IMR-90 (cell line): ENCODE measurements around the gene TIGIT. TPM values are rescaled to one million over a fixed set of nuclear protein-coding genes. Genes with fewer than 3 reads are reported as not detected.

Experiments used
- ATAC-seq: fragments of 200-7000 bp; cut with Tn5 transposase; 2 replicates; pipeline ENCODE4 v1.9.1; 2020; ENCODE audit warnings: low read depth, mild to moderate bottlenecking, moderate library complexity
- BruUV-seq: library from RNA; stranded (reverse); fragments of 400-500 nt; replicated peaks from 2 replicates; lab custom pipeline; 2021; lab: Mats Ljungman, UMichigan
- CTCF ChIA-PET: fragments of 300-600 bp; formaldehyde crosslinking; extraction: SDS; loops from one replicate; lab custom pipeline; 2021; ENCODE audit warnings: antibody characterized with exemption; lab: Yijun Ruan, JAX
- POLR2A ChIA-PET: fragments of 300-600 bp; sonication (Branson Sonifier 250); formaldehyde crosslinking; loops from one replicate; lab custom pipeline; 2022; ENCODE audit warnings: antibody characterized with exemption; ENCODE audit not compliant: unreplicated experiment; lab: Charles Lee
- DNase-seq: peaks from one replicate; pipeline ENCODE4 v3.0.0; 2013
- H2AFZ ChIP-seq: replicated peaks from 2 replicates; pipeline ENCODE3; 2013; ENCODE audit warnings: low read length, mild to moderate bottlenecking; ENCODE audit not compliant: poor library complexity
- H2AK5ac ChIP-seq: 2 replicates; pipeline ENCODE4 v1.6.1; 2013; ENCODE audit warnings: low read depth, low read length, inconsistent platforms
- H2AK9ac ChIP-seq: replicated peaks from 2 replicates; pipeline ENCODE3; 2013; ENCODE audit warnings: mild to moderate bottlenecking, low read depth, low read length, moderate library complexity; ENCODE audit not compliant: poor library complexity
- H2BK120ac ChIP-seq: 2 replicates; pipeline ENCODE4 v1.6.1; 2013; ENCODE audit warnings: low read depth, low read length, inconsistent platforms
- H2BK15ac ChIP-seq: 3 replicates; pipeline ENCODE4 v1.6.1; 2013; ENCODE audit warnings: low read depth, low read length, inconsistent platforms
- H2BK20ac ChIP-seq: 2 replicates; pipeline ENCODE4 v1.6.1; 2013; ENCODE audit warnings: low read depth, mild to moderate bottlenecking, inconsistent platforms, low read length, moderate library complexity
- H2BK5ac ChIP-seq: 2 replicates; pipeline ENCODE4 v1.6.1; 2013; ENCODE audit warnings: mild to moderate bottlenecking, low read depth, low read length, inconsistent platforms; ENCODE audit not compliant: poor library complexity, severe bottlenecking
- H3K14ac ChIP-seq: replicated peaks from 2 replicates; pipeline ENCODE4 v1.6.1; 2013; ENCODE audit warnings: low read depth, low read length, inconsistent platforms
- H3K18ac ChIP-seq: 2 replicates; pipeline ENCODE4 v1.6.1; 2013; ENCODE audit warnings: low read depth, low read length, control low read depth
- H3K23ac ChIP-seq: 2 replicates; pipeline ENCODE4 v1.6.1; 2013; ENCODE audit warnings: low read depth, low read length, inconsistent platforms
- H3K27ac ChIP-seq: 2 replicates; pipeline ENCODE4 v1.5.1; 2013; ENCODE audit warnings: mild to moderate bottlenecking, control low read depth, low read length; ENCODE audit not compliant: insufficient read depth
- H3K27me3 ChIP-seq: 2 replicates; pipeline ENCODE4 v1.6.1; 2013; ENCODE audit warnings: low read length; ENCODE audit not compliant: control insufficient read depth, insufficient read depth
- H3K36me3 ChIP-seq: 2 replicates; pipeline ENCODE4 v1.6.1; 2013; ENCODE audit warnings: low read length, mixed read lengths; ENCODE audit not compliant: control insufficient read depth, insufficient read depth
- H3K4ac ChIP-seq: 2 replicates; pipeline ENCODE4 v1.6.1; 2013; ENCODE audit warnings: low read depth, low read length, inconsistent platforms
- H3K4me1 ChIP-seq: 2 replicates; pipeline ENCODE4 v1.6.1; 2013; ENCODE audit warnings: low read length, mixed read lengths; ENCODE audit not compliant: control insufficient read depth, insufficient read depth
- H3K4me2 ChIP-seq: 2 replicates; pipeline ENCODE4 v1.6.1; 2013; ENCODE audit warnings: low read depth, mild to moderate bottlenecking, control low read depth, low read length, moderate library complexity
- H3K4me3 ChIP-seq: 2 replicates; pipeline ENCODE4 v1.5.1; 2013; ENCODE audit warnings: low read depth, mild to moderate bottlenecking, control low read depth, low read length, moderate library complexity; ENCODE audit not compliant: insufficient read depth
- H3K56ac ChIP-seq: 2 replicates; pipeline ENCODE4 v1.6.1; 2013; ENCODE audit warnings: low read length, inconsistent platforms; ENCODE audit not compliant: insufficient read depth; ENCODE audit errors: extremely low read depth
- H3K79me1 ChIP-seq, 2 experiments: 2 replicates each; pipeline ENCODE4 v1.6.1; 2013; ENCODE audit warnings: low read length in 2 of 2, inconsistent platforms in 1 of 2, low read depth in 1 of 2
- H3K9ac ChIP-seq: 2 replicates; pipeline ENCODE4 v1.6.1; 2013; ENCODE audit warnings: low read depth, low read length, control low read depth
- H3K9me1 ChIP-seq: 2 replicates; pipeline ENCODE4 v1.6.1; 2013; ENCODE audit warnings: low read length, inconsistent platforms; ENCODE audit not compliant: insufficient read depth
- H3K9me3 ChIP-seq: 2 replicates; pipeline ENCODE4 v1.6.1; 2013; ENCODE audit warnings: low read length; ENCODE audit not compliant: control insufficient read depth, insufficient read depth
- H4K20me1 ChIP-seq: 2 replicates; pipeline ENCODE4 v1.6.1; 2013; ENCODE audit warnings: low read length, inconsistent platforms; ENCODE audit not compliant: insufficient read depth
- H4K5ac ChIP-seq: 2 replicates; pipeline ENCODE4 v1.6.1; 2013; ENCODE audit warnings: mild to moderate bottlenecking, low read depth, low read length, control low read depth
- H4K8ac ChIP-seq, 2 experiments: 2 replicates each; pipeline ENCODE4 v1.6.1; 2013; ENCODE audit warnings: low read depth in 2 of 2, low read length in 2 of 2, control low read depth in 1 of 2, inconsistent platforms in 1 of 2
- H4K91ac ChIP-seq: 2 replicates; pipeline ENCODE4 v1.6.1; 2013; ENCODE audit warnings: low read depth, low read length, inconsistent platforms; ENCODE audit not compliant: insufficient read depth
- BHLHE40 ChIP-seq: fragments of 150-350 bp; IDR thresholded peaks from 2 replicates; pipeline ENCODE4 v1.6.1; 2016; ENCODE audit warnings: mild to moderate bottlenecking, low read depth, low read length
- CEBPB ChIP-seq: IDR thresholded peaks from 2 replicates; pipeline ENCODE4 v1.6.1; 2012; ENCODE audit warnings: low read depth, low read length, improper control_type of control experiment
- CHD1 ChIP-seq: IDR thresholded peaks from 2 replicates; pipeline ENCODE4 v1.6.1; 2012; ENCODE audit warnings: low read depth, low read length, improper control_type of control experiment
- FOS ChIP-seq: fragments of 150-350 bp; IDR thresholded peaks from 2 replicates; pipeline ENCODE4 v1.6.1; 2016; ENCODE audit warnings: low read depth, low read length
- MAFK ChIP-seq: IDR thresholded peaks from 2 replicates; pipeline ENCODE4 v1.6.1; 2012; ENCODE audit warnings: low read depth, low read length, improper control_type of control experiment
- MAZ ChIP-seq: IDR thresholded peaks from 2 replicates; pipeline ENCODE4 v1.6.1; 2012; ENCODE audit warnings: low read depth, mild to moderate bottlenecking, low read length, improper control_type of control experiment, moderate library complexity, borderline replicate concordance
- MXI1 ChIP-seq: IDR thresholded peaks from 2 replicates; pipeline ENCODE4 v1.6.1; 2012; ENCODE audit warnings: low read depth, mild to moderate bottlenecking, low read length, moderate library complexity, borderline replicate concordance
- NFE2L2 ChIP-seq: fragments of 150-350 bp; IDR thresholded peaks from 2 replicates; pipeline ENCODE4 v1.6.1; 2016; ENCODE audit warnings: low read depth, mild to moderate bottlenecking, low read length
- POLR2A ChIP-seq: IDR thresholded peaks from 2 replicates; pipeline ENCODE4 v1.6.1; 2012; ENCODE audit warnings: mild to moderate bottlenecking, low read depth, low read length
- RAD21 ChIP-seq: IDR thresholded peaks from 2 replicates; pipeline ENCODE4 v1.6.1; 2012; ENCODE audit warnings: low read length, improper control_type of control experiment
- RCOR1 ChIP-seq: IDR thresholded peaks from 2 replicates; pipeline ENCODE4 v1.6.1; 2012; ENCODE audit warnings: mild to moderate bottlenecking, low read length, improper control_type of control experiment; ENCODE audit not compliant: insufficient replicate concordance
- RFX5 ChIP-seq: IDR thresholded peaks from 2 replicates; pipeline ENCODE4 v1.8.0; 2012; ENCODE audit warnings: low read depth, mild to moderate bottlenecking, low read length, moderate library complexity
- SMC3 ChIP-seq: fragments of 150-350 bp; IDR thresholded peaks from 2 replicates; pipeline ENCODE4 v1.6.1; 2016; ENCODE audit warnings: low read depth, mild to moderate bottlenecking, antibody characterized with exemption, low read length, moderate library complexity
- WGBS, 2 experiments: methylation state at CpG; one replicate each; pipeline versions ENCODE4 v1.1.5 to v1.1.7; 2013; ENCODE audit warnings: missing lambda C conversion rate in 2 of 2; ENCODE audit not compliant: insufficient read length in 1 of 2; ENCODE audit errors: extremely low coverage in 2 of 2; 5-methylcytosine and 5-hydroxymethylcytosine counted together
- dilution Hi-C: fragments of 300-500 bp; cut with HindIII; formaldehyde crosslinking; loops from one replicate; pipeline ENCODE4 v1.14.3; 2018; ENCODE audit warnings: low sequenced_read_pairs; ENCODE audit not compliant: unreplicated experiment
- in situ Hi-C: fragments of 300-500 bp; cut with MboI; formaldehyde crosslinking; loops from 3 replicates; pipeline ENCODE4 v1.14.3; 2019; ENCODE audit warnings: low sequenced_read_pairs, inconsistent platforms, mixed read lengths
- intact Hi-C: fragments of 100-400 bp; cut with micrococcal nuclease; formaldehyde crosslinking; loops from 2 replicates; pipeline ENCODE4 v1.10.0; 2022
- polyA plus RNA-seq, 3 experiments: library from polyadenylated mRNA; depleted of rRNA; stranded (reverse); fragments of >200 nt; gene quantifications; 2 replicates each; pipeline ENCODE4 v1.2.3, GENCODE V29; 2012; ENCODE audit warnings: low replicate concordance in 1 of 3
- total RNA-seq: library from RNA; depleted of rRNA; stranded (reverse); fragments of >200 nt; gene quantifications from 2 replicates; pipeline ENCODE4 v1.2.3, GENCODE V29; 2012
- TF ChIP-seq, protein P1 (sequence below): conservative IDR thresholded peaks from 2 replicates; pipeline ENCODE4 v1.5.1; 2012; ENCODE audit warnings: mild to moderate bottlenecking, low read depth, low read length, improper control_type of control experiment
- TF ChIP-seq, protein P2 (sequence below): fragments of 150-350 bp; IDR thresholded peaks from 2 replicates; pipeline ENCODE4 v1.6.1; 2017; ENCODE audit warnings: mild to moderate bottlenecking, antibody characterized with exemption, low read length, low read depth
- TF ChIP-seq, protein P3 (sequence below): fragments of 150-350 bp; IDR thresholded peaks from 2 replicates; pipeline ENCODE4 v1.6.1; 2016; ENCODE audit warnings: low read depth, mild to moderate bottlenecking, low read length, moderate library complexity, borderline replicate concordance

TIGIT gene
- total and polyA plus RNA-seq, 2 of the 4 experiments (the other 2 are of a cell fraction): not detected

DNA sequence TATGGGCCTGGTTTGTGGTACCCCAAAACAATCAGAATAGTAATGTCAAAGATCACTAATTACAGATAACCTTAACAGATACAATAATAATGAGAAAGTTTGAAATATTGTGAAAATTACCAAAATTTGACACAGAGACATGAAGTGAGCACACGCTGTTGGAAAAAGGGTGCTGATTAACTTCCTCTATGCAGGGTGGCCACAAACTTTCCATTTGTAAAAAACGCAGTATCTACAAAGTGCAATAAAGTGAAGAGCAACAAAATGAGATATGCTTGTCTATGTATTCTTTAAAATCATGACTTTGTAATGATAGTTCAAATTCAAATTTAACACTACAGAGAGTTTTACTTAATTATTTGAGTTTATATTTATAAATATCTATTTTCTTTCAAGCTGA lies 7.6 kb upstream of the TIGIT start:
- dilution Hi-C loops (no loop called here), intact Hi-C loops (no loop called here), in situ Hi-C loops (no loop called here)
- Histone ChIP-seq H3K4me2 (no peak overlapping the region), H2BK15ac (no peak overlapping the region), H2AFZ (no peak overlapping the region), H3K9me1 (peaks cover 2% of the 10 kb centered on the region; the same call in 1 of the 2 replicates), H3K4ac (no peak overlapping the region), H2BK5ac (no peak overlapping the region), H3K27ac (no peak overlapping the region), H3K4me3 (no peak overlapping the region), H4K91ac (no peak overlapping the region), H3K27me3 (no peaks in the 10 kb centered on the region; the same call in 1 of the 2 replicates), H2BK20ac (no peak overlapping the region), H3K9ac (no peak overlapping the region), H4K5ac (no peak overlapping the region), H3K56ac (no peak overlapping the region), H4K8ac (no peak overlapping the region), H3K14ac (no peak overlapping the region), H3K23ac (no peak overlapping the region), H2BK120ac (no peak overlapping the region), H3K79me1 (no peaks in the 10 kb centered on the region), H2AK5ac (no peak overlapping the region), H3K4me1 (no peaks in the 10 kb centered on the region), H3K36me3 (no peaks in the 10 kb centered on the region), H4K20me1 (no peaks in the 10 kb centered on the region), H2AK9ac (no peak overlapping the region), H3K9me3 (no peaks in the 10 kb centered on the region), H3K18ac (no peak overlapping the region)
- BruUV-seq: no TSS peak
- ATAC-seq: no peak
- WGBS, 2 experiments: no CpG with 5 or more reads among the region's 2 CpGs
- TF ChIP-seq CEBPB: no peak
- no peak for TF ChIP-seq RFX5
- TF ChIP-seq NFE2L2: no peak
- TF ChIP-seq, protein P1, sequence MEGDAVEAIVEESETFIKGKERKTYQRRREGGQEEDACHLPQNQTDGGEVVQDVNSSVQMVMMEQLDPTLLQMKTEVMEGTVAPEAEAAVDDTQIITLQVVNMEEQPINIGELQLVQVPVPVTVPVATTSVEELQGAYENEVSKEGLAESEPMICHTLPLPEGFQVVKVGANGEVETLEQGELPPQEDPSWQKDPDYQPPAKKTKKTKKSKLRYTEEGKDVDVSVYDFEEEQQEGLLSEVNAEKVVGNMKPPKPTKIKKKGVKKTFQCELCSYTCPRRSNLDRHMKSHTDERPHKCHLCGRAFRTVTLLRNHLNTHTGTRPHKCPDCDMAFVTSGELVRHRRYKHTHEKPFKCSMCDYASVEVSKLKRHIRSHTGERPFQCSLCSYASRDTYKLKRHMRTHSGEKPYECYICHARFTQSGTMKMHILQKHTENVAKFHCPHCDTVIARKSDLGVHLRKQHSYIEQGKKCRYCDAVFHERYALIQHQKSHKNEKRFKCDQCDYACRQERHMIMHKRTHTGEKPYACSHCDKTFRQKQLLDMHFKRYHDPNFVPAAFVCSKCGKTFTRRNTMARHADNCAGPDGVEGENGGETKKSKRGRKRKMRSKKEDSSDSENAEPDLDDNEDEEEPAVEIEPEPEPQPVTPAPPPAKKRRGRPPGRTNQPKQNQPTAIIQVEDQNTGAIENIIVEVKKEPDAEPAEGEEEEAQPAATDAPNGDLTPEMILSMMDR: no peak
- TF ChIP-seq, protein P2, sequence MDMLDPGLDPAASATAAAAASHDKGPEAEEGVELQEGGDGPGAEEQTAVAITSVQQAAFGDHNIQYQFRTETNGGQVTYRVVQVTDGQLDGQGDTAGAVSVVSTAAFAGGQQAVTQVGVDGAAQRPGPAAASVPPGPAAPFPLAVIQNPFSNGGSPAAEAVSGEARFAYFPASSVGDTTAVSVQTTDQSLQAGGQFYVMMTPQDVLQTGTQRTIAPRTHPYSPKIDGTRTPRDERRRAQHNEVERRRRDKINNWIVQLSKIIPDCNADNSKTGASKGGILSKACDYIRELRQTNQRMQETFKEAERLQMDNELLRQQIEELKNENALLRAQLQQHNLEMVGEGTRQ: no peak
- no peak for TF ChIP-seq RCOR1
- no peak for TF ChIP-seq POLR2A
- no peak for TF ChIP-seq MAZ
- no peak for TF ChIP-seq FOS
- no peak for TF ChIP-seq SMC3
- no peak for TF ChIP-seq CHD1
- no peak for TF ChIP-seq MAFK
- no peak for TF ChIP-seq BHLHE40
- TF ChIP-seq, protein P3, sequence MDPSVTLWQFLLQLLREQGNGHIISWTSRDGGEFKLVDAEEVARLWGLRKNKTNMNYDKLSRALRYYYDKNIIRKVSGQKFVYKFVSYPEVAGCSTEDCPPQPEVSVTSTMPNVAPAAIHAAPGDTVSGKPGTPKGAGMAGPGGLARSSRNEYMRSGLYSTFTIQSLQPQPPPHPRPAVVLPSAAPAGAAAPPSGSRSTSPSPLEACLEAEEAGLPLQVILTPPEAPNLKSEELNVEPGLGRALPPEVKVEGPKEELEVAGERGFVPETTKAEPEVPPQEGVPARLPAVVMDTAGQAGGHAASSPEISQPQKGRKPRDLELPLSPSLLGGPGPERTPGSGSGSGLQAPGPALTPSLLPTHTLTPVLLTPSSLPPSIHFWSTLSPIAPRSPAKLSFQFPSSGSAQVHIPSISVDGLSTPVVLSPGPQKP: no peak
- TF ChIP-seq RAD21: no peak
- TF ChIP-seq MXI1: no peak
- DNase-seq: no peak
- POLR2A ChIA-PET: no interaction called here
- CTCF ChIA-PET: no interaction called here
